Ovary (tissue), 9 donors: ENCODE data around the gene RBM26. TPM values are rescaled to one million over a fixed set of nuclear protein-coding genes. Genes with fewer than 3 reads are reported as not detected.

ENCODE experiments used
- DNase-seq, 5 donors: peaks; one replicate each; pipeline ENCODE4 v3.0.0-alpha.2; 2019 to 2020
- H3K27ac ChIP-seq, 2 donors: fragments of 200-600 bp; one replicate each; pipeline versions ENCODE4 v1.5.1 to v1.8.0; 2019 to 2022
- H3K27me3 ChIP-seq: fragments of 200-600 bp; one replicate; pipeline ENCODE4 v1.8.0; 2022
- H3K36me3 ChIP-seq: fragments of 200-600 bp; sonication (generic); one replicate; pipeline ENCODE4 v1.5.1; 2019
- H3K4me1 ChIP-seq: one replicate; pipeline ENCODE4 v1.8.1; 2013; ENCODE audit warnings: mild to moderate bottlenecking, moderate library complexity; ENCODE audit not compliant: insufficient read depth
- H3K4me3 ChIP-seq: fragments of 200-600 bp; sonication (generic); one replicate; pipeline ENCODE4 v1.5.1; 2017
- H3K9me3 ChIP-seq, 2 donors: fragments of 200-600 bp in 1 of 2; sonication (generic) in 1 of 2; one replicate each; pipeline versions ENCODE4 v1.5.1 to v1.8.1; 2013 to 2019; ENCODE audit warnings: mild to moderate bottlenecking in 1 of 2, moderate library complexity in 1 of 2
- CTCF ChIP-seq, 3 donors: fragments of 450-650 bp in 2 of 3; fragments of 200-600 bp in 1 of 3; IDR thresholded peaks; one replicate each; pipeline versions ENCODE4 v1.5.1 to v1.8.0; 2016 to 2022; ENCODE audit warnings: antibody characterized with exemption in 3 of 3, mild to moderate bottlenecking in 1 of 3
- EP300 ChIP-seq: sonication (generic); formaldehyde crosslinking; IDR thresholded peaks from one replicate; pipeline ENCODE4 v1.6.1; 2017; ENCODE audit warnings: antibody characterized with exemption
- POLR2A ChIP-seq: fragments of 450-650 bp; IDR thresholded peaks from one replicate; pipeline ENCODE4 v1.6.1; 2017; ENCODE audit warnings: antibody characterized with exemption, mild to moderate bottlenecking, moderate library complexity
- WGBS, 3 donors: extraction: QIAGEN DNeasy Blood & Tissue Kit in 1 of 3; methylation state at CpG; one replicate each; pipeline versions ENCODE4 v1.1.5 to v1.1.7; 2013 to 2017; 5-methylcytosine and 5-hydroxymethylcytosine counted together
- intact Hi-C, 4 donors: fragments of 100-400 bp; cut with DNase I; formaldehyde crosslinking; loops; one replicate each; pipeline versions ENCODE4 v1.11.0 to v1.15.1; 2022 to 2023
- polyA plus RNA-seq, 2 donors: library from polyadenylated mRNA; stranded (reverse); fragments of 200-250 nt in 1 of 2; fragments of 350-450 nt in 1 of 2; fragmentation: Illumina TruSeq in 1 of 2; extraction: RNeasy Lipid Tissue Mini Kit (QIAGEN cat#74804) in 1 of 2; gene quantifications; one replicate each; pipeline ENCODE4 v1.2.3, GENCODE V29; 2013 to 2014
- total RNA-seq, 7 donors: library from RNA; depleted of rRNA in 2 of 7; stranded (reverse); fragments of >200 nt in 2 of 7; fragmentation: NEBNext Ultra II Directional in 3 of 7; extraction: Animal tissue kit (Norgen Biotek cat#: 25700) in 3 of 7; gene quantifications; one replicate each; pipeline versions ENCODE4 v1.1.0 to v1.2.4, GENCODE V29; 2016 to 2023
- donor health status: DM: no; HTN: no; CAD: no; lungs with moderate emphysema.
- donor health status: DM: no; HTN: no; CAD: no.
- donor health status: Bipolar disorder and iron deficiency.
- donor health status: DM: yes; HTN: yes; CAD: no.
- donor health status: DM: no; HTN: no; CAD: no.
- donor health status: DM: yes; HTN: yes; CAD: no.

The RBM26 gene
- total and polyA plus RNA-seq, 9 donors = 19.0 to 52.9 (median 39.4) TPM

- H3K4me1 ChIP-seq = peaks cover 3% of the 10 kb centered on the region
- H3K36me3 ChIP-seq = no peaks in the 10 kb centered on the region
- 79 to 87% (median 84%) methylated on average over 1 of the region's 1 CpG for whole genome bisulfite sequencing, 3 donors
- H3K4me3 ChIP-seq = no peak overlapping the region
- no peaks in the 10 kb centered on the region for H3K27me3 ChIP-seq
- DNase-seq = no peak
- no peaks in the 10 kb centered on the region for H3K9me3 ChIP-seq
- intact Hi-C loops = no loop called here
- TF ChIP-seq EP300 (no peak), POLR2A (no peak), CTCF (IDR thresholded peaks at IDR 0.05) (no peak)
- H3K27ac ChIP-seq = no peak overlapping the region
Measured at GRCh38 chr13:79386125-79386826, 19.8 kb downstream of the RBM26 start.

DNA sequence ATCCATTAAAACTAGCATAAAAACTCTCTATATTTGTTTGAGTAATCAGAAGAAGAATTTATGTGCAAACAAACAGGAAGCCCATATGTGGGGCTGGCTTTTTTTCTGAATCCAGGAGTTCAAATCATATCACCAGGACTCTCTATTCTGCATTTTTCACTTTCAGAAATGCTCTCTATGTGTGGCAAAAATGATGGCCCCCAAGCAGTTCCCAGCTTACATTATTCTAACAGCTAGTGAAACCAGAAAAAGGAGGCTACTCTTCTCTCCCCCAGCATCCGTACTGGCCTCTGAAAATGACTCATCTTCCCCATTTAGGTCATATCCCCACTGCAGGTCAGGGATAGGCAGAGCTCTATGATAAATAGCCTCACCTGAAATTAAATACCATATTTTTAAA, 20.4 kb downstream of the RBM26 start:
- Histone ChIP-seq H3K4me3 (no peak overlapping the region), H3K4me1 (peaks cover 3% of the 10 kb centered on the region), H3K27me3 (no peaks in the 10 kb centered on the region), H3K36me3 (no peaks in the 10 kb centered on the region), H3K27ac (no peak overlapping the region), H3K9me3 (no peaks in the 10 kb centered on the region)
- TF ChIP-seq EP300 (no peak), POLR2A (no peak), CTCF (IDR thresholded peaks at IDR 0.05) (no peak)
- no peak for DNase-seq
- intact Hi-C loops = no loop called here
- 45 to 66% (median 51%) methylated on average over 1 of the region's 1 CpG for WGBS, 3 donors

- Histone ChIP-seq H3K9me3 (no peaks in the 10 kb centered on the region), H3K27ac (no peak overlapping the region), H3K4me3 (no peak overlapping the region), H3K27me3 (no peaks in the 10 kb centered on the region), H3K36me3 (no peaks in the 10 kb centered on the region), H3K4me1 (peaks cover 3% of the 10 kb centered on the region)
- WGBS, 3 donors = 95 to 97% (median 97%) methylated on average over 5 of the region's 5 CpGs
- intact Hi-C loops = no loop called here
- no peak for DNase-seq
- TF ChIP-seq POLR2A = no peak
- no peak for TF ChIP-seq EP300
- no peak for TF ChIP-seq CTCF (IDR thresholded peaks at IDR 0.05)
Measured at GRCh38 chr13:79384022-79384610, 21.9 kb downstream of the RBM26 start.

DNA sequence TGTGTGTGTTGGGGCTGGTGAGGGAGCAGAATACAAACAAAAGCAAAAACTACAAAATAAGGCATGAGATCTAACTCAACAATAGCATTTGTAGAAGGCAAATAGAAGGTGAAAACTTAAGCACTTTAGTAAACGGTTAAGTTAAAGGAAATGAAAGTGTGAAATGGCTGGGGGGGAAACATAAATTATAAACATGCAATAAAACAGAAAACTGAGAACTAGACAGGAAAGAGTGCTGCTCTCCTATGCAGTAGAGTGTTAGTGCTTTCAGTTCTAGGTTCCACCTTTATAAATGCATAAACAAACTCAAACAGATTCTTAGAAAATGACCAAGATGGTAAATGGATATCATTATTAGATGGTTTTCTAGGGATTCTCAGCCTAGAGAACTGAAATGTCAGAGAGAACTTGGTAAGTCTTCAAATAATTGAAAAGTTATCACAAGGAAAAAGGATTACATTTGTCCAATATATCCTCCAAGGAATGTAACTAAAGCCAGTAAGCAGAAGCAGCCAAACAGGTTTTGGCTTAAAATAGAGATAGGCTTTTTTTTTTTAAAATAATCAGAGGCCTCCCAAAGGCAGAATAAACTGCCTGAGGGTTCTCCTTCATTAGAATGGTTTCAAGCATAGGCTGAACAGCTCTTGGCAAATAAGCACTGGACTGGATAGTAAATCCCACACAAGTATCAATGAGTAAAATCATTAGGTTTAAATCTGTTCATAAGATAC, 23.3 kb downstream of the RBM26 start:
- intact Hi-C loops = no loop called here
- Histone ChIP-seq H3K4me3 (no peak overlapping the region), H3K36me3 (no peaks in the 10 kb centered on the region), H3K9me3 (no peaks in the 10 kb centered on the region), H3K27ac (no peak overlapping the region), H3K4me1 (peaks cover 1% of the 10 kb centered on the region), H3K27me3 (no peaks in the 10 kb centered on the region)
- DNase-seq = no peak
- WGBS, 3 donors = 38 to 51% (median 49%) methylated on average over 1 of the region's 1 CpG
- TF ChIP-seq EP300 (no peak), CTCF (IDR thresholded peaks at IDR 0.05) (no peak), POLR2A (no peak)
